ENCODE measurements around the gene TFEC.
"Not testable (repeated sequence)": the region's sequence is repeated elsewhere in the genome, so short reads cannot be mapped to it uniquely, and the experiment has no call there.

TFEC gene

GRCh38 chr7:115988401-115988800, 42.2 kb downstream of the TFEC start:
- DNase-seq (ENCODE audit: low read depth in 2 of 2), result no peak

DNA sequence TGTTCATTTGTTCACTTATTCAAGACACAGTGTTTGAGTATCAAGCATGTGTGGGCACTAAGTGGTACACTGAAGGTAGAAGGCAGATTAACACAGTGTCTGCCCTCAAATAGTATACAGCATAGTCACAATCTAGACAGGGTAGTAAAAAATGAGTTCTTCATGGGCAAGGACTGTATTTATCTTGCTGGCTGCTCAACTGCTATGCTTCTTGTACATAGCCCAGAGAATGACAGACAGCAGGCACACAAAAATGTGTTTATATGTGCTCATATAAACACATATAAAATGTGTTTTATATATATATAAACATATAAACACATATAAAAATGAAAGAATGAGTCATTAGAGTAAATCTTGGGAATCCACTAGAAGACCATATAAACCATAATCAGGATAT, 43.1 kb downstream of the TFEC start:
- DNase-seq (ENCODE audit: low read depth in 2 of 2), result no peak

DNA sequence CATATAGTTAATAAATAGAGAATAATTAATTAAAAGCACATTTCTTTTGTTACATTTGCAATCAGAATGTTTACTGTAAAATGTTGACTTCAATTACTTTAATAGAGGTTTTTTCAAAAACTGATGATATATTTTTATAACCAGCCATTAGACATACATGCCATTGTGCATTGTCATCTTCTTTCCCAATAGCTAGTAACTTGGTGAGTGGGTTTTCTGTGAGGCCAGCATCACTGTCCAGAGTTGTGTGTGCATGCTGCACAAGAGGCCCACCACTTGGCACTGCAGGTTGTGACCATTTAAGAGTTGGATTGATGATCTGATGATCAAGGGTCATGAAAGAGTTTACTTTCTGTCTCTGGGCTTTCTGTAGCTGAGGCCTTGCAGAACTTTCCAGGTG, 46.5 kb downstream of the TFEC start:
- no peak for DNase-seq (ENCODE audit: low read depth in 2 of 2)

DNA sequence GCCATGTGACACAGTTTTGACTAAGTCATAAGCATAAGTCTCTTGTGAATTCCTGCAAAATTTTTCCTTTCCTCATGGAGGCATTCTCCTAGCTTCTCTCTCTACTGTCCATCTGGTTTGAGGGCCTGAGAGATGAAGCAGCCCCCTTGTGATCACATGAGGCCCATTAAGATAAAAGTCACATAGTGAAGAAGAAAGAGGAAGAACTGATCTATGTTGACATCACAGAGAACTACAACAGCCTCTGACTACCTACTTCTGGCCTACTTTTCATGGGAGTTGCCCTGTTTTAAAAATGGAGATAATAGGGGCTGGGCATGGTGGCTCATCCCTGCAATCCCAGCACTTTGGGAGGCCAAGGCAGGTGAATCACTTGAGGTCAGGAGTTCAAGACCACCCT, 50.4 kb downstream of the TFEC start:
- DNase-seq (ENCODE audit: low read depth in 2 of 2), result no peak

- no peak for DNase-seq (ENCODE audit: low read depth in 2 of 2)
These were observed 53.9 kb downstream of the TFEC start for GRCh38 chr7:115976651-115977050.

- DNase-seq (ENCODE audit: low read depth in 2 of 2), result no peak
These were observed 54.8 kb downstream of the TFEC start for GRCh38 chr7:115975766-115976165.

DNA sequence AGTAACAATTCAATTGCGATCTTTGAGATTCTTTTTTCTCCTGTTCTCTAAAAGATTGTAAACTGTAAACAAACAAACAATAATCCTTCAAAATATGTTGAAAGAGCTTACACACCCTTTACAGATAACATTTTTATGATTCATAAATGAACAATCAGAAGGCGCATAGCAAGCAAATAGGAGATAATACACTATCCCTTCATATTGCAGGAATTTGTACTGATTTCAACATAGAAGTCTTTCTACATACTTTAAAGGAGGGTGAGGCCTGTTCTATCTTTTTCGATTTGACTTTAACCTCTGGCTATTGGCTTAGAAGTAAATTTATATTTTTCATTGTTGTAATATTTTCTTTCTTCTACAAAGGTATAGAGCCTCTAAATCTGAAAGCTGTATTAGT, 57.2 kb downstream of the TFEC start:
- no peak for DNase-seq (ENCODE audit: low read depth in 2 of 2)

GRCh38 chr7:115971506-115971905, 59.1 kb downstream of the TFEC start:
- DNase-seq (ENCODE audit: low read depth in 2 of 2), result no peak

- DNase-seq (ENCODE audit: low read depth in 2 of 2), result no peak
These were observed 62.0 kb downstream of the TFEC start for GRCh38 chr7:115968596-115968995.

GRCh38 chr7:115968171-115968570, 62.4 kb downstream of the TFEC start:
- no peak for DNase-seq (ENCODE audit: low read depth in 2 of 2)

GRCh38 chr7:115965796-115966475, 64.6 kb downstream of the TFEC start:
- no peak for DNase-seq (ENCODE audit: low read depth in 2 of 2)

DNA sequence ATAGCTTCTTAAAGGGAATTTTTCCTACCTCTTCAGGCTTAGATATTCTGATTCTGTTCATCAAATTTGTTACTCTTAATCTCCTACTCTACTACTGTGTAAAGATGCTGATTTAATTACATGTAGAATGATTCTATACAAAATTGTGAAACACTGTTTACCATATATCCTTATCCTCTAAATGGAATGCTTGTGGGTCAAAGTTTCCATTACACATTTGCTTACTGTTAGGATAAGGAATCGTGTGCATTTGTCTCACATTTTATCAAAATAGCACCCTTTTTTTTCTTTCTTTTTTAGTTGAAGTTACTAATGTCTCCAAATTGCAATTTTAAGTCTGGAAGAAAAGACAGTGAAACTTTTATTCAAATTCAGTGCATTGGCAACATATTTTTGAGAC, 65.3 kb downstream of the TFEC start:
- DNase-seq (ENCODE audit: low read depth in 2 of 2), result no peak

DNA sequence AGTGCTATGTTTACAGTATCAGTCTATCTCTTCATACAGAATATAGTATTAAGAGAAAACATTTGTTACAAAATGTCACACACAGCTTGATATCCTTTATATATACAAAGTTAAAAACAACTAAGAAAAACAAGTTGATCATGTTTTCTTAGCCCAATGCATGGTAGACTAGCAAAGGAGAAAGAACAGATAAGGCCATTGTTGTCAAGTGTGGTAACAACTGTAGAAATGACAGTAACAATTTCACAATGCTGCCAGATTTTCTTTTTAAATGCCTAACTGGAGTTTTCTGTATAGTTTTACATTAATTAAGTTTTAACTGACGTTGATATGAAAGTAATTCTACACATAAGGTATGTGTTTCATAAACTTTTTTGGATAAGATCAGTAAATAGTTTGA, 65.8 kb downstream of the TFEC start:
- DNase-seq (ENCODE audit: low read depth in 2 of 2), result no peak

DNA sequence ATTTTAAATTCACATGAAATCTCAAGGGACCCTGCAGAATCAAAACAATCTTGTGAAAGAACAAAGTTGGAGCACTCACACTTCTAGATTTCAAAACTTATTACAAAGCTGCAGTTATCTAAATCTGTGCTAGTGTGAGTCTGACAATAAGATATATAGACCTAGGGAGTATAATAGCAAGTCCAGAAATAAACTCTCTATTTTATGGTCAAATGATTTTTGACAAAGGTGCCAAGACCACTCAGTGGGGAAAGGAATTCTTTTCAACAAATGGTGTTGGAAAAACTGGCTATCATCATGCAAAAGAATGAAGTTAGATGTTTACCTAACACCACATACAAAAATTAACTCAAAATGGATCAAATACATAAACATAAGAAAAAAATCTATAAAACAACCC, 68.2 kb downstream of the TFEC start:
- DNase-seq (ENCODE audit: low read depth in 2 of 2), result no peak

GRCh38 chr7:115953592-115954255, 76.8 kb downstream of the TFEC start:
- DNase-seq (ENCODE audit: low read depth in 2 of 2), result no peak

- no peak for DNase-seq (ENCODE audit: low read depth in 2 of 2)
These were observed 77.7 kb downstream of the TFEC start for GRCh38 chr7:115952832-115953231.

DNA sequence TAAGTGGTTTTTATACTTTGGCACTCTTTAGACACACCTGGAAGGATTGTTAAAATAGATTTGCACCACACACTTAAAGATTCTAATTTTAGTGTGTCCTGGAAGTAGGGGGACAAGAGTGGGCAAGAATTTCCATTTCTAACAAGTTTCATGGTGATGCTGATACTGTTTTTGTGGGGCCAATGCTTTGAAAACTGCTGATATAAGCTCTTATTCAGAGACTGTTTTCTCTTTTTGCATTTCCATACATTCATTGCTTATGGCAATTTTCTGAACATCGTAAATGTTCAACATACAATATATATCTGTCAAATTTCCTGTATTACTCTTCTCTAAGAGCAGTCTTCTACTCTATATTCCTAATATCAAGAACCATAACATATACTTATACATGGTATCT, 79.0 kb downstream of the TFEC start:
- DNase-seq (ENCODE audit: low read depth in 2 of 2), result no peak

DNA sequence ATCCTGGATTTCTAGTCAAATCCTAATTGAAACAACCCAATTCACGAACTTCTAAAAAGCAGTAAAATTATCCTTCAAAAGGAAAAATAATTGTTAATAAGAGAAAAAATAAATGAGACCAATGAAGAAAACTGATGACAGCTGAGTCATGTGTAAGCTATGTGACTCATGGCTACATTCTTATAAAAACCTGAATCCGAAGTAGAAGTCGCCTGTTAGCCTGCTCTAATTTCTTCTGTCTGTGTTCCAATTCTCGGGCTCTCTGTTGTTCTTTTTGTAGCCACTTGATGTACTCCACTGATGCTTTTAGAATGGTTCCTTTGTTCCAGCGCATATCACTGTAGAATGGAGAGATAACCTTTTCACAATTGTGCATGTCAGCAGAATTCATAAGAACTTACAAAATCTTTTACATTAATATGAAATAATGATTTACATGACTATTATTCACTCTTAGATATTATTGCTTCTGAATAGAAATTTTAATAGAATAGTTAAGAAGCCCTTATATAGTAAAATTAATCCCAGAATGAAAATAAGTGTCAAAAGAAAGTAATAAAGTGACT, 88.8 kb downstream of the TFEC start:
- no peak for DNase-seq (ENCODE audit: low read depth in 2 of 2)

DNA sequence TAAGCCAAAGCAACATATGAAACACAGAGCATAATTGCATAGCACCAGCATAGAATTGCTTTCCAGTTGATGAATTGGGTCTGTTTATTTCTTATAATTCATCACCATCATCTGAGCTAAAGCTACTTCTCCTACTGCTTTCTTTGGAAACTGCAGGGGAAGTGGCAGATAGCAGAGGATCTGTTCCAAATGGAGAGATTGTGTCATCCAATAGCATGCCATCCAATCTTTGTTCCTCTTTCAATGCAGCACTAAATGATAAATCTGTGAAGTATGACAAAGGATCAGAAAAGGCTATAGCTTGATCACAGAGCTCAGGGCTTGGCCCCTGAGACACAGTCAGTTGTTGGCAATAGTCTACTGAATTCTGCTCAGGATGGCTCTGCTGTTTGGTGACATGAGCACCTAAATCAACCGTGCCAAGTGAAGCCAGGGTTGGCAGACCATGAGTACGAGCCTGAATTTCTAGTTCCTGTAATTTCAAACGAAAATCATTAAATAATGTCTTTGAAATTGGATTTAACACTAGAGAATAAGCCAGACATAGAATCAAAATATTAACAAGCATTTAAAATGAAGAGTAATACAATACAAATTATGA, 90.0 kb downstream of the TFEC start:
- DNase-seq (ENCODE audit: low read depth in 2 of 2), result no peak

DNA sequence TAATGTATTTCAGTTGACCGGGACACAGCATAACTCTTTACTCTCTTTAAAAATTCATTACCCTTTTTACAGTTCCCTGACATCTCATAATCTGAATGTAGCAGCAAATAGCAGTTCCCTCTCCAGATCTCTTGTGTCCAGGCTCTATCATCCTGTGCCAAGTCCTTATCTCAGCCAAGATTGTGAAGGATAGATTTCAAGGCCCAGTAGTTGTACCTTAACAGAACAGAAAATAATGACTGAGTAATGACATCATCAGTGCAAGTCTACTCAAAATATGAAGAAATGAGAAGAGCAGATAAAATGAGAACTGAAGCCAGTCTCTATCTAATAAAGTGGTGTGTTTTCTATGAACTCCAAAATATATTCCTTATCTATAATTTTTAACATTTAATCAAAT, 92.6 kb downstream of the TFEC start:
- no peak for DNase-seq (ENCODE audit: low read depth in 2 of 2)

- DNase-seq (ENCODE audit: low read depth in 2 of 2), result no peak
These were observed 97.1 kb downstream of the TFEC start for GRCh38 chr7:115933471-115933870.

GRCh38 chr7:115932880-115933279, 97.7 kb downstream of the TFEC start:
- DNase-seq (ENCODE audit: low read depth in 2 of 2), result no peak

DNA sequence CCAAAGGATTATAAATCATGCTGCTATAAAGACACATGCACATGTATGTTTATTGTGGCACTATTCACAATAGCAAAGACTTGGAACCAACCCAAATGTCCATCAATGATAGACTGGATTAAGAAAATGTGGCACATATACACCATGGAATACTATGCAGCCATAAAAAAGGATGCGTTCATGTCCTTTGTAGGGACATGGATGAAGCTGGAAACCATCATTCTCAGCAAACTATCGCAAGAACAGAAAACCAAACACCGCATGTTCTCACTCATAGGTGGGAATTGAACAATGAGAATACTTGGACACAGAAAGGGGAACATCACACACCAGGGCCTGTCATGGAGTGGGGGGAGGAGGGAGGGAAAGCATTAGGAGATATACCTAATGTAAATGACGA, 100.4 kb downstream of the TFEC start:
- not testable (repeated sequence) for DNase-seq (ENCODE audit: low read depth in 2 of 2)
